Activated naive CD4-positive, alpha-beta T cell treated with anti-CD3 and anti-CD28 coated beads, Interleukin-2, amount 50 U/mL, for 16 hours (primary cell): ENCODE measurements around the gene TCEAL3.
"Not testable (repeated sequence)": the region's sequence is repeated elsewhere in the genome, so short reads cannot be mapped to it uniquely, and the experiment has no call there.

Source experiments
- DNase-seq: peaks from one replicate; pipeline ENCODE4 v3.0.0-alpha.2; 2020

TCEAL3 gene, protein sequence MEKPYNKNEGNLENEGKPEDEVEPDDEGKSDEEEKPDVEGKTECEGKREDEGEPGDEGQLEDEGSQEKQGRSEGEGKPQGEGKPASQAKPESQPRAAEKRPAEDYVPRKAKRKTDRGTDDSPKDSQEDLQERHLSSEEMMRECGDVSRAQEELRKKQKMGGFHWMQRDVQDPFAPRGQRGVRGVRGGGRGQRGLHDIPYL

DNA sequence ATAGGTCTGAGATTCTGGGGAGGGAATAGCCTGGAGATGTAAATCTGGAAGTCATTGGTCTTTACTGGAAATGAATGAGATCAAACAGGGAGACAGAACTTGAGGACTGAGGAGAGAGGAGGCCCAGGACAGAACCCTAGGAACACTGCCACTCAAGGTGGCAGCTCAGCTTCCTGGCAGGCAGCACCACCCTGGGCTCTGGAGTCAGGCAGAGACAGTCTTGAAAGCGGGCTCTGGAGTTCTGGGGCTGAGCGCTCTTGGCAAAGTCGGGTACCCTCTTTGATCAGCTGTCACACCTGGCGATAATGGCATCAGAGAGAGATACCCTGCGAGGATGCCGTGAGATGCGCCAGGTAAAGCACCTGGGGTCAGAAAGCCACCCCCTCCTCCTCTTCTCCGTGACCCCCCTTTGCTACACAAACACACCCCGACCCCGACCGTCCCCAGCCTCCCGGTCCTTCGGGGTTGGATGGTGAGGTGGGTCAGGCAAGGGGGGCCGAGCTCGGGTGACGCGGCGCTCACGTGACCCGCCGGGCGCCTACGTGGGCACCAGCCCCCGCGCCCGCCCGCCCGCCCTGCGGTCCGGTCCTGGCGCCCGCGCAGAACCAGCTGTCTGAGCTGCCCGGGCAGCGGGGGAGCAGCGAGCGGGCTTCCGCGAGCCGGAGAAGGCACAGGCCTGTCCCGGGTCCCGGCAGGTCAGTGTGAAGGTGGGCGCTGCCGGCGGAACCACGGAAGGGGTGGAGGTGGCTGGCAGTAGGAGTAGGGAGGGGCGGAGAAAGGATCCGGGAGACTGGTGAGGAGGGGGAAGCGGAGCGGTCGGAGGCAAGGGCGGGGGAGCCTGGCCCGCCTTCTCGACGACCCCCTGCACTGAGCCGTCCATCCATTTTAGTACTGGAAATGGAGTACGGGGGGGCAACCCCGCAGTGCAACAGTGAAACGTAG is at the start of gene TCEAL3:
Gene TCEAL3, plus strand, starts transcription at position 600 of the 942 bp plus-strand sequence. CDS start 1,102 bp downstream, outside the sequence.
- peak; percentile 36 for DNase-seq

- DNase-seq: no peak
Measured at GRCh38 chrX:103560256-103560655, 47.5 kb upstream of the TCEAL3 start.

GRCh38 chrX:103562801-103563200 is 45.0 kb upstream of the TCEAL3 start:
- DNase-seq: no peak

GRCh38 chrX:103565197-103565596 is 42.6 kb upstream of the TCEAL3 start:
- DNase-seq: no peak

DNA sequence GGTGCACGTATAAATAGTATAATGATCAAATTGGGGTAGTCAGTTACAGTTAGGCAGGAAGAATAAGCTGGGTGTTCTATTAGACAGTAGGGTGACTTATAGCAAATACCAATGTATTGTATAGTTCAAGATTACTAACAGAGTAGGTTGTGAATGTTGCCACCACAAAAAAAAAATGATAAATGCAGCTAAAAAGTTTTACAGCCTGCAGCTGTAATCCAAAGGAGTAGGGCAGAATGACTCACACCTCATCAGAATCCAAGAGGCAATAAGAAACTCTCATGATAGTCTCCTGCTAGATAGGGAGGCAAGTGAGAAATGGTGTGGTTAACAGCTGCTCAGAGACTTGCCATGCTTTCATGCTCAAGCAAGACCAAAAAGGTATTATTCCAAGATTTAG is 42.0 kb upstream of the TCEAL3 start:
- DNase-seq: no peak

DNA sequence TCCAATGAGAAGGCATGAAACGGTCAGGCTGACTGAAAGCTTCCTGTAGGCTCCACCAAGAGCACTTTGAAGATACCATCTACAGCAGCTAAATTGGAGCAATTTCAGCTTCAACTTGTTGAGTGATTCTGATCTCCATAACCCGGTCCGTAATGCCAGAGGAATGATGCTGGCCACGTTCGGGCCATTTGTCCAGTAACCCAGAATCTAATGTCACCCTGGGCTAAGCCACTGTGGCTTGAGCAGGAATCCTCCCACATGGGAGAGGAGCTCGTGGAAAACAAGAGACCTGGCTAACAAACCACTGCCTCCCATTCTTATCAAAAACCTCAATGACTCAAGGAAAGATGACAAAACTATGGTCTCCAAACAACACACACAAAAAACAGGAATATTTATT is 36.6 kb upstream of the TCEAL3 start:
- no peak for DNase-seq

GRCh38 chrX:103571726-103572125 is 36.0 kb upstream of the TCEAL3 start:
- no peak for DNase-seq

- DNase-seq: no peak
Measured at GRCh38 chrX:103573202-103573601, 34.6 kb upstream of the TCEAL3 start.

- DNase-seq: no peak
Measured at GRCh38 chrX:103584596-103584995, 23.2 kb upstream of the TCEAL3 start.

DNA sequence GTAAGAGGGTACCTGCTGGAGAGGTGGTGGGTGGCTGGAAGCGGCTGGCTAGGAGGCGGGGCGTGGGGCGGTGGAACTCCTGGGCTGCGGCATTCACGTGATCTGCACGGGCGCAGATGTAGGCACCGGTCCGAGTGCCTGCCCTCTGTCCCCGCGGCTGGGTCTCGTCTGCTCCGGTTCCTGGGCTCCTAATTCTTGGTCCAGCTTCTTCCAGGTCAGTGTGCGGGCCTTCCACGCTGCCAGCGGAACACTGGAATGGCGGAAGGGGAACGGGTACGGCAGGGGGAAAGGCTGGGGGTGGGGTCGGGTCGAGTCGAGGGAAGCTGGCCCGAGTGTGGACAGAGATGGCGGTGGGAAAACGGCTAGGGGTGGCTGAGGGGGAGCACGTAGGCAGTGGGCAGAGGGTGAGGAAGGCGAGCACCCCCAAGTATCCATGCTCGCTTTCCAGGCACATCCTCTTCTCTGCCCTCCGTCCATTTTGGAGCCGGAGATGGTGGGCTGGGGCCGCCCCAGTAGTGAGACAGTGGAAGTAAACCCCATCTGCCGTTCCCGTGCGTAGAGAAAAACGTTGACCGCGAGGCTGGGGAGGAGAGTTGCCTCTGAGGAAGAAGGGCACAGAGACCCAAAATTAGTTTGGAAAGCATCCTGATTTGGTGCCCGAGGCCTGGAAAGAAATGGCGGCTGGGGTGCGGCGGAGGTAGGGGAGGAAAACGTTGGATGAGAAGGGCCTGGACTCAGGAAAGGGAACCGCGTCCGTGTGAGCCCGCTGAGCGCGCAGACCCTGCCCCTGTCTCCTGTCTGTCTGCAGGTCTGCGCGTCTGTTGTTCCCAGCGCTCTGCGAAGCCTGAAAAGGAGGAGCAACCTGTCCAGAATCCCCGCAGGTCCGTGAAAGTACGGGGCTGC is 22.1 kb upstream of the TCEAL3 start, which contains the start of gene TCEAL4:
Gene TCEAL4, plus strand, starts transcription at position 105 of the 903 bp plus-strand sequence. CDS start 1,161 bp downstream, outside the sequence.
- peak; percentile 39 for DNase-seq

- DNase-seq: no peak
Measured at GRCh38 chrX:103586314-103586646, 21.5 kb upstream of the TCEAL3 start.

DNA sequence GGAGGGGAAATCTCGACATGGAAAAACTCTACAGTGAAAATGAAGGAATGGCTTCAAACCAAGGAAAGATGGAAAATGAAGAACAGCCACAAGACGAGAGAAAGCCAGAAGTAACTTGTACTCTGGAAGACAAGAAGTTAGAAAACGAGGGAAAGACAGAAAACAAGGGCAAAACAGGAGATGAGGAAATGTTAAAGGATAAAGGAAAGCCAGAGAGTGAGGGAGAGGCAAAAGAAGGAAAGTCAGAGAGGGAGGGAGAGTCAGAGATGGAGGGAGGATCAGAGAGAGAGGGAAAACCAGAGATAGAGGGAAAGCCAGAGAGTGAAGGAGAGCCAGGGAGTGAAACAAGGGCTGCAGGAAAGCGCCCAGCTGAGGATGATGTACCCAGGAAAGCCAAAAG is 21.1 kb upstream of the TCEAL3 start:
- no peak for DNase-seq

DNA sequence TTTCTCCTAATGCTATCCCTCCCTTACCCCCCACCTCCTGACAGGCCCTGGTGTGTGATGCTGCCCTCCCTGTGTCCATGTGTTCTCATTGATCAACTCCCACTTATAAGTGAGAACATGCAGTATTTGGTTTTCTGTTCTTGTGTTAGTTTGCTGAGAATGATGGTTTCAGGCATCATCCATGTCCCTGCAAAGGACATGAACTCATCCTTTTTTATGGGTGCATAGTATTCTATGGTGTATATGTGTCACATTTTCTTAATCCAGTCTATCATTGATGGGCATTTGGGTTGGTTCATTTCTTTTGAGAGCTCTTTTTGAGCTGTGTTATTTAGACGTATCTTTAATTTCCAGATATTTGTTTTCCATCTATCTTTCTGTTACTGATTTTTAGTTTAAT is 15.5 kb upstream of the TCEAL3 start:
- not testable (repeated sequence) for DNase-seq

- not testable (repeated sequence) for DNase-seq
Measured at GRCh38 chrX:103595202-103595601, 12.6 kb upstream of the TCEAL3 start.

DNA sequence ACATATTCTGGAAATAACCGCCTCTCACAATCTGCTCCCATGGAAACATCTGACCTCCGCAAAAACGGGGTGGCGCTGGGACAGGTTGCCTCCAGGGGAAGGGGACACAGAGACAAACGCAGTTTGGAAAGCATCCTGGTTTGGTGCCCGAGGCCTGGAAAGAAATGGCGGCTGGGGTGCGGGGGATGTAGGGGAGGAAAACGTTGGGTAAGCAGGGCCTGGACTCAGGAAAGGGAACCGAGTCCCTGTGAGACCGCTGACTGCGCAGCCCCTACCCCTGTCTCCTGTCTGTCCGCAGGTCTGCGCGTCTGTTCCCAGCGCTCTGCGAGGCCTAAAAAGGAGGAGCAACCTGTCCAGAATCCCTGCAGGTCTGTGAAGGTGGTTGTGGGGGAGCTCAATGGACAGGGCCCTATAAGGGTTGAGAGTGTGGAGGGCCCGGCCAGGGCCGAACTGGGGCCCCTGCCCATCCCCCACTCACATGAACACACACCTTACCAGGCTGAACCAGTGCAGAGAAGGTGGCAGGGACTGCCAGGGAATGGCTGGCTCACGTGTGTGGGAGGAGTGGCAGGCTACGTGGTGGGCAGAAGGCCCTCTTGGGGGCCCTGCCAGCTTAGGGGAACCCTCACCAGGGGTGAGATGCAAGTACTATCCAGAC is 672 bp downstream of the TCEAL3 start:
- DNase-seq: no peak

GRCh38 chrX:103610282-103610681 is 2.5 kb downstream of the TCEAL3 start:
- DNase-seq: no peak

DNA sequence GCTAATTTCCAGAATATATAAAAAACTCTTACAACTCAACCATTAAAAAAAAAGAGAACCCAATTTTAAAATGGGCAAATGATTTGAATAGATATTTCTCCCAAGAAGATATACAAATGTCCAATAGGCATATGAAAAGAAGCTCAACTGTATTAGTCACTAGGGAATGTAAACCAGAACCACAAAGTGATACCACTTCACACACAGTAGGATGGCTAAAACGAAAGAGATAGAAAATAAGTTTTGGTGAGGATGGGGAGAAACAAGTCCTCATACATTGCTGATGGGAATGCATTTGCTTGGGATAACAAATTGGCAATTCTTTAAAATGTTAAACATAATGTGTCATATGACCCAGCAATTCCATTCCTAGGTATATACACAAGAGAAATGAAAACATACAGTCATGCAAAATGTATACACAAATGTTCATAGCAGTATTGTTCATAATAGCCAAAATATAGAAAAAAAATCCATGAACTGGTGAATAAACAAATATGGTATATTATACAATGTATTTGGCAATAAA is 5.7 kb downstream of the TCEAL3 start:
- DNase-seq: no peak

- DNase-seq: no peak
Measured at GRCh38 chrX:103614999-103615398, 7.2 kb downstream of the TCEAL3 start.

DNA sequence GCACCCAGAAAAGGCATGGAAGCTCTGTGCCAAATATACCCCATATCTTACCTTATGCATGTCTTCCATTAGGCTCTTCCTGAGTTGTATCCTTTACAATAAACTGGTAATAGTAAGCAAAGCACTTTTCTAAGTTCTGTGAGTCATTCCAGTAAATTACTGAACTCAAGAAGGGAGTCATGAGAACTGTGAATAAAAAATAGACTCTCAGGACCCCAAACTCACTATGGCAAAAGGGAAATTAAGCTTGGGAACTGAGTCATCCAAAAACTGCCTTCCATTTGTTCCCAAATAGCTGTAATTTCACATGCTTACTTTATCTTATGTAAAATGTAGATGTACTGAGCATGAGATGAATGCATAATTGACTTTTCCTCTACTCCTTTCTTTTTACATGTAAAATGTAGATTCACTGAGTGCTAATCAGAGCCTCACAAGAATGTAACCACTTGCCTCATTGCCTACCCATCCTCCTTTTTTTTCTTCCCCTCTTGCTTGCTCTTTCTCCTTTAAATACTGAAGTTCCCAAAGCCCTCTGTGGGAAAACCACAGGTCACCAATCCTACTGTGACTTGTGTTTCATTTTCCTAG is 8.1 kb downstream of the TCEAL3 start:
- DNase-seq: no peak

DNA sequence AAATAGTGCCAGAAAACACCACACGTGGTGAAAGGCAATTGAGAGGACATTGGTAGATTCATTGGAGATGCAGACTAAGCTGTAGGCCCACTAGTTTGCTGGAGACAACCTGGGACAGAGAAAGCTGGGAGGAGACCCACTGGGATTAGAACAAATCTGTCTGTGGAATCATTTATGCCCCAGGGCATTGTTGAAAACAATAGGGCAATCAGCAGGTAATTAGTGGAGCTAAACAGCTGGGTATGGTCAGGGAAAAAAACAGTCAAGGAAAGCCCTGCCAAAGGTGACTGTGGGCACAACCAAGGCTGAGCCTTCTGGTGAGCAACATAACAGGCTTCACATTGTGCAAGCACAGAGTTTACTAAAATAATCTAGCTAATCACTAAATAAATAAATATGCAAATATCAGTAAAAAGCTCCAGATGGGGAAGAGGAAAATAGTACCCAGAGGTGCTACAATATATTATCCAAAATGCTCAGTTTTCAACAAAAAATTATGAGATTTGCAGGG is 9.0 kb downstream of the TCEAL3 start:
- DNase-seq: no peak

DNA sequence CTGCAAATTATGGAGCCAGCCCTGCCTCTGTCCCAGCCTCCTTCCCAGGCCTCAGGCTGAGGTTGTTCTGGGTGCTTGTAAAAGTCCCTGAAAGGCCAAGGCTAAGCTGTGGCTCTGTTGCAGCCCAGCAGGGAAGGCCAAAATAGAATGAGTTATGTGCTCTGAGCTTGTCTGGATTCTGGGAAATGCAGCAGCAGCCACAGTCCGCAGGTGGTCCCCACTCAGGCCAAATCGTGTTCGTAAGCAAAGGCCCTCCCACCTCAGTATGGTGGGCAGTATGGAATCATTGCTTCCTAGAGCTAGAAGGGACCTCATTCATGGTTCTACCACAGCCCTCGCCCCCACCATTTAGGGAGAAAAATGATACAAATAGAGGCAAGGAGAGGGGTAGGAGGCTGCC is 16.3 kb downstream of the TCEAL3 start:
- no peak for DNase-seq

DNA sequence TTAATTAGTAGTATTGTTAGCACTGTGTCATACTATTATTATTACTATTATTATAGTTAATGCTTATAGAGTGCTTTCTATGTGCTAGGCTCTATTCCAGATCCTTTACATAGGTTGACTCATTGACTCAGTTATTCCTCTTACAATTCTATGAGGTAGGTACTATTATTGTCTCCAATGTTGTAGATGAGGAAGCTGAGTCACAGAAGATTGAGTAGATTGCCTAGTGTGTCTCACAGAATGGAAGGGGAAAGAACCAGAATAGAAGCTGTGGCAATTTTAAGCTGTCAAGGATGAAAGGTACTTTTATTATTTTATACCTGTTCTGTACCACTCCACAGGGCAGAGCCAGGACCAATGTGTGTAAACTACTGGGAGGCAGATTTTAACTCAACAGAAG is 19.1 kb downstream of the TCEAL3 start:
- no peak for DNase-seq
